Hematopoietic multipotent progenitor cell treated with erythropoietin and hydrocortisone succinate and interleukin-3 and kit ligand, for 15 days (in vitro differentiated cells): Measurements from ENCODE around the gene GABRP.
"Not testable (repeated sequence)": the region's sequence is repeated elsewhere in the genome, so short reads cannot be mapped to it uniquely, and the experiment has no call there.

Experiments
- DNase-seq: peaks from one replicate; pipeline ENCODE4 v3.0.0-alpha.2; 2015; ENCODE audit warnings: low spot score

Gene GABRP, protein sequence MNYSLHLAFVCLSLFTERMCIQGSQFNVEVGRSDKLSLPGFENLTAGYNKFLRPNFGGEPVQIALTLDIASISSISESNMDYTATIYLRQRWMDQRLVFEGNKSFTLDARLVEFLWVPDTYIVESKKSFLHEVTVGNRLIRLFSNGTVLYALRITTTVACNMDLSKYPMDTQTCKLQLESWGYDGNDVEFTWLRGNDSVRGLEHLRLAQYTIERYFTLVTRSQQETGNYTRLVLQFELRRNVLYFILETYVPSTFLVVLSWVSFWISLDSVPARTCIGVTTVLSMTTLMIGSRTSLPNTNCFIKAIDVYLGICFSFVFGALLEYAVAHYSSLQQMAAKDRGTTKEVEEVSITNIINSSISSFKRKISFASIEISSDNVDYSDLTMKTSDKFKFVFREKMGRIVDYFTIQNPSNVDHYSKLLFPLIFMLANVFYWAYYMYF

DNA sequence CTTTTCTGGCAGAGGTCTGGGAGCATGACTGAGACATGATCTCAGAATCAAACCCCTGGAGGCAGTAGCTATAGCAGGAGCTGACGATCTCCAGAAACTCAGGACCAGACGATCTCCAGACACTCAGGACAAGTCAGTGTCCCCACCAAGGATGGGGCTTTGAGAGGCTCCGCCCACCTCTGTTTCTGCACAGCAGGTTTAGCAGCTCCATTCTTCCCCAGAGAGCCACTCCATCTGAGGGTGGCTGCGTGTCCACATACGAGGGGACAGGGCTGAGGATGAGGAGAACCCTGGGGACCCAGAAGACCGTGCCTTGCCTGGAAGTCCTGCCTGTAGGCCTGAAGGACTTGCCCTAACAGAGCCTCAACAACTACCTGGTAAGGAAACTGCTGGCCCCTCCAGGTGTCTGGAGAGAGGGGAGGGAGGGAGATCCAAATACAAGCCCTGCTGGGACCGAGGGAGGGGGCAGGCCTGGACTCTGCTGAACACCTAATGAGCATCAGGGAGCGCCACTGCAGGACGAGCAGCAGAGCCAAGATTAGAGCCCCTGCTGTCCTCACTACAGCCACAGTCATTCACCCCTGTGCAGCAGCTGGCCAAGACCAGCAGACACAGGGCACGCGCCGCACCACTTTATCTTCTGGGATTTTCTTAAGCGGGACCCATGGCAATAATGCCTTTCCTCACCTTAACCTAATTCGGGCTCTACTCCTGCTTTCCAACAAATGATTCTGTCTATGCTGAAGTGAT, at the start of gene GABRP:
TSS of gene GABRP (plus strand) at position 228 of the 750 bp plus-strand sequence. CDS start 4,891 bp downstream, outside the sequence.
- no peak for DNase-seq

DNA sequence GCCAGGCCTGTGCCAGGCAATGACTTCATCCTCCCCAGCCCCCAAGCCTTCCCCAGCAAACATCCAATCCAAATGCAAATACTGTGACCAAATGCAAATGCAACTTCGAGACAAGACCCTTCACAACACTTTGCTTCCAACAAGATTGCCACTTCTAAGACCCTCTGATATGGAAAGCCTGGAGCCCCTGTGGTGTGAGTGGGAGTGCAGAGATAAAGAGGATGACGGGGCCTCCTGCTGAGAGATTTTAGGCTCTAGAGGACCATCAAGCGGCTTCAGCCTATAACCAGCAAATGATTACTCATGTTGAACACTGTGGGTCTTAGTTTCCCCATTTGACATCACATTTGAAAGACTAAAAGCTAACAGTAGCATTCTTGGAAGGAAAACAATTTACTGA, 46.6 kb upstream of the GABRP start:
- DNase-seq, result no peak

DNA sequence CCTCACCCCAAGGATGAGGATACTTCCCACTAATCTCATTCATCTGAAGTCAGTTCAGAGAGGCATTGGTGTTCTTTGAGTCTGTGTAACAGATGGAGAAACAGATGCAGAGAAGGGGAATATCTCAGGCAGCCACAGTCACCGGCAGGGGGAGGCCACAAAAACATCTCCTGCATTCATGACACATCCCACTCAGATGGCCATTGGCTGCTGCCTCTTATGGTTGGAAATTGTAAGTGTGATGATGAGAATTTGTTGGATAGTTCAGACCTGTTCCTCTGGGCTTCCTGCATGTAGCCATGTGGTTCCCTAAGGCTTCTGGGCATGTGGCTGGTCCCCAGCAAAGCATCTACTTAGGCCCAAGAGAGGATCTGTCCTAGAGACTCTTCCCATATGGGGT, 45.9 kb upstream of the GABRP start:
- no peak for DNase-seq

DNA sequence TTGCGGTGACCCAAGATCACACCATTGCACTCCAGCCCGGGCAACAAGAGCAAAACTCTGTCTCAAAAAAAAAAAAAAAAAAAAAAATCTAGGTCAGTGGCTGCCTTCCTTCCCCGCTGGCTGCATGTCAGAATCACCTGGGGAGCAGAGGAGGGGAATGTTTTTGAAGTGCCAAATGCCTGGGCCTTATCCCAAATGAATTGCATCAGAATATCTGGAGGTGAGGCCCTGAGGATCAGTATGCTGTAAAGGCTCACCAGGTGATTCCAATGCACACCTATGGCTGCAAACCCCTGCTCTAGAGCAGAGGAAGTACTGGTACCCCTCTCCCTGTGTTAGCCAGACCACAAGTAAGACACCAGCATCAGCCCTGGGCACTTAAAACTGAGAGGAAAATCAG, 44.7 kb upstream of the GABRP start:
- no peak for DNase-seq

DNA sequence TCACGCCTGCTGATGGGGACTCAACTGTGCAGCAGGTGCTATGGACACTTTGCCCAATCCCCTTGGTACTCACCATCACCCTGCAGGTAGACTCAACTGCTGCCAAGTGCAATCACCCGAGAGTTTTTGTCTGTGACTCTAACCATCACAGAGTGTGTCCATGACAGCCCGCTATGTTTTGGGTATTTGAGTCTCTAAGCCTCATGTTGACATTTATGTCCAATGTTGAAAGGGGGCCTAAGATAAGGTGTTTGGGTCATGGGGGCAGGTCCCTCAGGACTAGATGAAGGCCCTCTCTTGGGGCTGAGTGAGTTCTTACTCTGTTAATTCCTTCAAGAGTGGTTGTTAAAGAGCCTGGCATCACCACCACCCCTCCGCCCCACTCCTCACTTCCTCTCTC, 44.1 kb upstream of the GABRP start:
- DNase-seq, result no peak

DNA sequence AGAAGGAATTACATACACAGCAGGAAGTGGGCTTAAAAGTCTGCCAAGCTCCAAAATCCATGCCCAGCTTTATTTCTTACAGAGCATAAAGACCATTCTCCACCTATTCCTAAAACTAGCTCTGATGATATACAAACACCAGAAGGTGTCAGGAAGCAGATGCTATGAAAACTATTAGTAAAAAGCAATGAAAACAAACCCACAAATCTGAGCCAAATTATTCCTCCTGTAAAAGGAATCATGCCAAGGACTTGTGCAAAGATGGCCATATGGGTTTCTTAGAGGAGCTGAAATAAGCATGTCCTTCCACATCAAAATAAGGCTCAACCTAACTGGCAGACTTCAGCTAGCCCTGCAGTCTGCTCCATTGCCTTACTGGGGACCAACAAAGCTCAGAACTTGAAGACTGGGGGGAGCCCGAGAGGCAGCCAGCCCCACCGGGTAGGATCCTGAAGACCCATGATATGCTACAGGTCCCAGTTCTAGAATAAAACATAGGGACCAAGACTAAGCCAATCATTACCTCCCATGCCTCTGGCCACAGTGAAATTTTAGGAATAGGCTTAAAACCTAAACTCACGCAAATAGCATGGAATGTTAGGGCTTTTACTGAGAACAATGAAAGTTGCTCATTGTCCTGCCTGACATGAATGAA, 42.8 kb upstream of the GABRP start:
- no peak for DNase-seq

DNA sequence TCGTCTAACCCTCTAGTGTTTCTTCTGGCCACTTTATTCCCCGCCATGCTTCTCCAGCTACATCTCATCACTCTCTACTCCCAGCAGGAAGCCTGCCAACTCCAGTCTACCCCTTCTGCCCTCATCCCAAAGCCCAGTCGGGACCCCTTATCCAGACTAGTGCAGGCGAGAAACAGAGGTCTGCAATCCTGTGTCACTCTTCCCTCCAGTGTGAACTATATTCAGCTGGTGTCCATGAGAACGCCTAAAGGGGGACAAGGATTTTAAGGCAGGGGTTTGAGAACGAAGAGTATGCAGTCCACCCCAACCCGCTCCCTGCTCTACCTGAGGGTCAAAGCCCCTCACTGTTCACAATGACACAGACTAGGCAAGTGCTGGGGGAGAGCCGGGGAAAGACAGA, 41.7 kb upstream of the GABRP start:
- DNase-seq, result no peak

DNA sequence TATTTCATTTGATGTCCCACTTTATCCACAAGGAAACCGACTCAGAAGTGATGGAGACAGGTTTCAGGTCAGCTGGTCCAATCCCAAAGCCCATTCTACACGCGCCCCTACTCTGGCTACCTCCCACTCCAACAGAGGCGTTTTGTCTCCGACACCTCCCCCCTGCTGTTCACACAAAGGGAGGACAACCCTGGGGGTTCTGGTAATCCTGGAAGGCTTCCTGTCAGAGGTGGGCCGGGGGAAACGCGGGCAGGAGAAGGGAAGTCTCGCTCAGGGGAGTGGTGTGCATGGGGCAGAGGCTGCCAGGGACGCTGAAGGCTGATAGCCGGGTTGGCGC, 39.7 kb upstream of the GABRP start:
- DNase-seq, result no peak

DNA sequence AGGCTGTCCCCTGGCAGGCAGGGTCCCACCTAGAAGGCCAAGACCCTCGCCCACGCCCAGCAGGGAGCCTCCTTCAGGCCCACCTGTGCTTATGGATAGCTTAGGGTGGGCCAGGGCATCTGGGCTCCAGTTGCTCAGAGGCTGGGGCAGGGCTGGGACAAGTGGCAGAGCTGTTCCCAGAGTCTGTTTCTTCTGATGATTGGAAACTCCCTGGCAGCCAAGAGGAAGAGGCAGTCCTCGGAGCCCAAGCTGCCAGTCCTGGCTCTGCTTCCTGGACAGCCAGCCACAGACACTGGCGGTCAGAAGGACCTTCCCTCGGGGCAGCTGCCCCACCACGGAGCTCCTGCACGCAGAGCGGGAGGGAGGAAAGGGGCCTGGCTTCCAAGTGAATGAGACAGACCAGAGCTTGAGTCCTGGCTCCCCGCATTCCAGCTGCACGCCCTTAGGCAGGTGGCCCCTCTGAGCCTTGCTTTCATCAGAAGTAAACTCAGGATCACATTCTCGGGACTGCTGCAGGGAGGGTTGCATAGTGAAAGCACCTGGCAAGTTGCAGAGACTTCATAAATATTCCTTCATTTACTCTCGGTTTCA, 37.9 kb upstream of the GABRP start:
- no peak for DNase-seq

DNA sequence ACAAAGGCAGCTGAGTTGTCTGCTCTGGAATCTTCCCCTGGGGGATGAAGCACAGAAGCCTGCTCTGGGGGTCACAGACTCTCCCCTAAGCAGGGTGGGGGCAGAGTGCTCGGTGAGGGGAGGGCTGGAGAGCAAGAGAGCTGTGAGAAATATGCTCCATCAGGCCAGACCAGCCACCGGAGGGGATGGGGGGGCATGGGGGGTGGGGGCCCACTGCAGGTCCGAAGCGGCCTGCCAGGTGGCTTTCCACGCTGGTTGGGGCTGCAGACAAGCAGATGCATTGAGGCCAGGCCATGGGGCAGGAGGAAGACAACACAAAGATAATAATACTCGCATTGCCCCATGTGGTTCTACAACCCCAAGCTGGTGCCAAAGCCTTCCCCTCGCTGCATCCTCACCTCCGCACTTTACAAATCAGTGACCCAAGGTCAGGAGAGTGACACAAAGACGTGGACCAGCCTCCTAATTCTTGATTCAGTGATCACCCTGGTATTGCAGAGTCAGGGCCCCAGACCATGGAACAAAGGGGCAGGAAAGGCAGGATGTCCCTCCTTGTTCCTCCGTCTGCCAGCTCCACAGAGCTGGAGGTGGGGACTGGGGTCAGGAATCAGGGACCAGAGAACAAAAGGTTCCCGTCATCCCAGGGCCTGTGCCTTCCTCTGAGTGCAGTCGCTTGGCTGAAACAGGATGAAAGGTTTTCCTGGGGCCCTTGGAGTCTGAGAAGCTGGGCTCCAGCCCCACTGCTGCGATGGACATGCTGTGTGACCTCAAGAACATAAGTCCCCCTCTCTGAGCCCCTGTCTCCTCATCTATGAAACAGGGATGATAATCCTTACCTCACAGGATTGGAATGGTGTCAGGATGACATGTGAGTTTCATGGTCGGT, 37.2 kb upstream of the GABRP start:
- no peak for DNase-seq

DNA sequence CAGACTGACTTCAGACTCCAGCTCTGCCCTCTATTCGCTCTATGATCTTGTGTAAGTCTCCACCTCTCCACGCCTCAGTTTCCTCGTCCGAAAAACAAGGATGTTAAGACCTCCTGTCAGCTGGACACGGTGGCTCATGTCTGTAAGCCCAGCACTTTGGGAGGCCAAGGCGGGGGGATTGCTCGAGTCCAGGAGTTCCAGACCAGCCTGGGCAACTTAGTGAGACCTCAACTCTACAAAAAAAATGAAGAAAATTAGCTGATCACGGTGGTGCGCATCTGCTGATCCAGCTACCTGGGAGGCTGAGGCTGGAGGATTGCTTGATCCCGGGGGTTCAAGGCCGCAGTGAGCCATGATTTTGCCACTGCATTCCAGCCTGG, 36.6 kb upstream of the GABRP start:
- DNase-seq, result no peak

DNA sequence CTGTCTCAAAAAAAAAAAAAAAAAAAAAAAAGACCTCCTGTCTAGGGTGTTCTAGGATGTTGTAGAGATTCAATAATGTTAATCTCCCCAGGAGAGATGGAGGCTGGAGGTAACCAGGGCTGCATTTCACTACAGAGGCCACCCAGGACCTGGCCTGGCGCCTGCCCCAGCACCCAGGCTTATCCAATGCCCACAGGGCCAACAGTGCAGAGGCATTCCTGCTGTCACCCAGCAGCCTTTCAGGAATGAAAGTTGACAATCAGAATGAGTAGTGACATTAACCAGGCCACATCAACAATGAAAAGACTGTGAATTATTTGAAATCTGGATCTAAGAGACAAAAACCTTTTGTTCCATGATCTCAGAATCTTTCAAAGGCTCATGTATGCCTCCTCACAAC, 36.2 kb upstream of the GABRP start:
- no peak for DNase-seq

DNA sequence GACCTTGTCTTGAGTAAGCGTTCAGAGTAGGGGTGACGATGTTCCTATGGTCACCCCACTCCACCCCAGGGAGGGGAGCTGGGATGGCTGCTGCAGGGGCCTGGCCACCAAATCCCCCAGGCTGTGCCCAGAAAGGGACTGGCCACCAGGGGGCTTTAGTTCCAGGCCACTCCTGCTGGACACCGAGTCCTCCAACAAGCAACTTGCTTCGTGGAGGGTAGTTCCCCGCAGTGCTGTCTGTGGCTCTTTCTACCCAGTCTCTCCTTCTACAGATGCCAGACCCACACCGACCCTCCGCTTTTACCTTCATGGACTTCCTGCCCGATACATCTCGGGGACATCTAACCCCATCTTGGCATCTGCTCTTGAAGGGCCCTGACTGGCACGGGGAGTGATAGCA, 35.7 kb upstream of the GABRP start:
- DNase-seq, result no peak

DNA sequence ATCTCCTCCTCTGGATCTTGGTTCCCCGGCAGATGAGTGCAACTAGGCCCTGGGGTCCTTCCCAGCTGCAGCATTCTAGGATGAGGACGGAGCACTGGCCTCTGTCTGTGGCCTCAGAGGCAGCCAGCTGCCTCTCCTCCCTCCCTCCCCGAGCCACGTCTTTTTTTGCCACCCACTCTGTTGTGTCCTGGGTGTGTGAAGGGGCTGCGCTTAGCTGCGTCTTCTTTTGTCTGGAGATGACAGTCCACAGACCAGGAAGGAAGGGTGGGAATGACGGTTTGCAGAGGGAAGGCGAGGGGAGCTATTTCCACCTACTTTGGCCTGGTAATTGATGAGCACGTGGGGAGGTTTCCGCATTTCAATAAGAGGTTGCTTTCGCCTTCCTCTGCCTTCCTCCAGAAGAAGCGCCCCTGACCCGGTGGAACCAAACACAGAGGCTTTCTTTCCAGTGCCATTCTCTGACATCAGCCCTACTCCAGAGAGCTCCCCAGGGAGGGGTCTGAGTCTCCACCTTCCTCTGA, 34.5 kb upstream of the GABRP start:
- DNase-seq, result no peak

DNA sequence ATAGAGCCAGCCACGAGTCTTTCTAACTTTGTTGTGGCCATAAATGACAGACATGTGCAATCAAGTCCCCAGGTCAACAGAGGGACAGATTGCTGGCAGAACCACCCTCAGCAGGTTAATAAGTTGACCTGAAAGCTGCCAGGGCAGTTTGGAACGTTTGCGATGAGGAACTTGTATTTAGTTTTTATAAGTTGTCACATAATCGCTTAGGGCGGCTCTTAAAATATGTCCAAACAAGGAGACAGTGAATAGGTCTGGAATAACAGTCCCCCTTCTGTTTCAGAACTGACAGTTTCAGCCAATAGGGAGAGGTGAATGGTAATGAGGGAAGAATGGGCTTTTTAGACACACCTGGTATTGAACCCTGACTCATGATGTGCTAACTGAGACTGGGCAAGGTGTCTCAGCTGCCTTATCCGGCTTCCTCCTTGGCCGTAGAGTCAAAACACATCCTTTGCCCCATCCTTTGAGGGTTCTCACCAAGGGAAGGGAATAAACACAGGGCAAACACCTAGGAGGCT, 33.6 kb upstream of the GABRP start:
- no peak for DNase-seq

DNA sequence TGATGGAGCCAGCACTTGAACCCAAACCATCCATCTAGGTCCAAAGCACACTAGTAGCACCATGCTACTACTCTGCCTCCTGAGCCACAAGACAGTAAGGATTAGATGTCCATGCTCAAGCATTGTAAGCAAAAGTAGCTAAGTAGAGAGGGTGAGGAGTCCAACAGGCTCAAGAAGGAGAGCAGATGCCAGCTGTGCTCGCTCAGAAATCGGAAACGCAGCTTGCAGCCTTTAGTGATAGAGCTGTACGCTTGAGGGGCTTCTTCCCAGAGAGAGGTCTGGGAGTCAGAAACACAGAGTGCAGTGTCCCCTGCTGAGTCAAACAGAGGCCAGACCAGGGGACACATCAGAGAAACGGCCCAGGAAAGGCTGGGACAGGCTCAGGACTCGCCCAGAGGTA, 32.7 kb upstream of the GABRP start:
- DNase-seq, result no peak

DNA sequence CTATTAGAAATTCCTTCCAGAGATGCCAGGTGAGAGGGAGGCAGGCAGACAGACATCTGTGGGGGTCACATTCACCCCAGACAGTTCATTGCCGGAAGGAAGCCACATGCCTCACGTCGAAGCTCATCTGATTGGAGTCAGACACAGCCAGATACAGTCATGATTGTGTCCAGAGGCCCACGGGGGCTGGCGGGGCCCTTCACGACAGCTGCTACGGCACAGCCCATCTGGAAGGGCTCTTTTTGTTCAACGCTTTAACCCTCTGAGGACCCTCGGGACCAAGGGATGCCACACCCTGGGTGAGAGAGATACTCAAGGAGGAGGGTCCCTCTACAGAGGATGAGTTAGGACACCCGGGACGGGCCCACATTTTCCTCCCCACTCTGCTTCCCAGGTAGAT, 31.9 kb upstream of the GABRP start:
- no peak for DNase-seq

DNA sequence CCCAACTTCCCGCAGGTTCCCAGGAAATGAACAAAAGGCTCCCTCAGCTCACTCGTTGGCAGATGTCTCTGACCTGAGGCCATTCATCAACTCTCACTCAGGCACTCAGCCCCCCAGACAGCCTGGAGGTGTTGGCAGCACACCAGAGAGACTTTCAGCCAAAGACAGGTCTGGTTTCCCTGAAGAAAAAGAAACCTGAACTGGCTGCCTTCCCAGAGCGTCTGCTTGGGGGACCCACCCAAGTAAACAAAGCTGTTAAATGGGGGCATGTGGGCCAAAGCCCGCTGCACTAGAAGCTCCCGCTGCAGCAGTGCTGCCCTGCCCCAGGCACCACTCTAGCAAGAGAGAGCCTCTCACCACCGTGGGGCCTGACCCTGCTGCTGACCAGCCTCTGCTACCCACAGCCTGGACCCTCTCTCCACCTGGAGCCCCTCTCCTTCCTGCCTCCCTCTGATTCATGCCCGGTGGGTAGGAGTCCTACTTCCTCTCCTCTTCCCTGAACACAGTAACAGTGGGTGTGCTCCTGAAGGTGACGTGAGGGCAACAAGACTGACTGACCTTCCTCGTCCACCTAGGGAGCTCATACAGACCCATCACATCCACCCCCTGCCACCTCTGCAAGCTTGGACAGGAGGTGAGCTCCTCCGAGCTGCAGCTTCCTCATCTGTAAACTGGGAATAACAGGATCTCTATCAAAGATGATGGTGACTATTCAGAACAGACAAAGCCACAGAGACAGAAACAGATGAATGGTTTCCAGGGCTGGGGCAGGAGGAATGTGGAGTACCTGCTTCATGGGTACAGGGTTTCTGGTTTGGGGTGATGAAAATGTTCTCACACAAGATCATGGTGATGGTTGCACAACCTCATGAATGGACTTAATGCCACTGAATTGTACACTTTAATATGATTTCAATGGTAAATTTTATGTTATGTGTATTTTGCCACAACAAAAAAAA, 31.0 kb upstream of the GABRP start:
- DNase-seq, result no peak

DNA sequence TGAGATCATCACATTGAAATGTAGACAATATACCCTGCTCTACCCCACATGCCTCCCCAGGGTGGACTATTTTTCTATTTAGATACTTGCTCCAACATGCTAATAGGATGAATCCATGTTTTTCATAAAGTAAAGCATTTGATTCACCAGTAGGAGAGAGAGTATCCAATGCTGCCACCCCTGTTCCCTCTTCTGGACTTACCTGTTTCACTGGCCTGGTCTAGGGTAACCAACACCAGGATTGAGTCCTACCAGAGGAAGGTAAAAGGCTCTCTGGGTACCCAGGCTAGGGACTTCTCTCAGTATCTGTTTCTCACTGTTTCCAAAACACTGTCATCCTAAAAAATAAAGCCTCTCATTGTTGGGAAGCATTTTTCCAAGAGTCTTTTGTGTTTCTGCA, 30.2 kb upstream of the GABRP start:
- no peak for DNase-seq

DNA sequence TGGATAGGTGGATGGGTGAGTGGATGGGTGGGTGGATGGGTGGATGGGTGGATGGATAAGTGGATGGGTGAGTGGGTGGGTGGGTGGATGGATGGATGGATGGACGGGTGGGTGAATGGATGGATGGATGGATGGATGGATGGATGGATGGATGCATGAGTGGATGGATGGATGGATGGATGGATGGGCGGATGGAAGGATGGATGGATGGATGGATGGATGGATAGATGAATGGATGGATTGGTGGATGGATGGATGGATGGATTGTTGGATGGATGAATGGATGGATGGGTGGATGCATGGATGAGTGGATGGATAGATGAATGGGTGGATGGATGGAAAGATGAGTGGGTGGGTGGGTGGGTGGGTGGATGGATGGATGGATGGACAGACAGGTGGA, 29.0 kb upstream of the GABRP start:
- DNase-seq, result not testable (repeated sequence)
